A549 (cell line): ENCODE data around the gene HSDL2. TPM values are rescaled to one million over a fixed set of nuclear protein-coding genes. Genes with fewer than 3 reads are reported as not detected.

Source experiments
- ATAC-seq, 2 experiments: fragments of 200-7000 bp in 1 of 2; fragments of >200 bp in 1 of 2; cut with Nextera tagmentation in 1 of 2; cut with Tn5 transposase in 1 of 2; 3 replicates each; pipeline versions ENCODE4 v1.8.0 to v1.9.1; 2018 to 2020; ENCODE audit warnings: mild to moderate bottlenecking in 1 of 2, moderate library complexity in 1 of 2
- CTCF ChIA-PET: fragments of 300-600 bp; sonication (Branson Sonifier 250); formaldehyde crosslinking; extraction: SDS; loops from one replicate; lab custom pipeline; 2021; ENCODE audit warnings: antibody characterized with exemption, inconsistent platforms; lab: Yijun Ruan, JAX
- POLR2A ChIA-PET: fragments of 350-600 bp; formaldehyde crosslinking; extraction: SDS; loops from one replicate; lab custom pipeline; 2021; ENCODE audit warnings: antibody characterized with exemption, inconsistent platforms; lab: Yijun Ruan, JAX
- DNase-seq, 2 experiments: peaks; one replicate each; pipeline versions ENCODE4 v3.0.0 to v3.0.0-alpha.2; 2011 to 2016; ENCODE audit warnings: low read depth in 1 of 2, low spot score in 1 of 2
- FAIRE-seq: peaks from 2 replicates; lab custom pipeline; 2011; peaks lifted over from hg19 to GRCh38; lab: Jason Lieb, UNC
- H3K27ac ChIP-seq, 2 experiments: fragments of >200 bp; sonication (Bioruptor Twin); formaldehyde crosslinking; 3 replicates each; pipeline ENCODE4 v1.5.1; 2016 to 2017
- H3K4me1 ChIP-seq: fragments of >200 bp; sonication (Bioruptor Twin); formaldehyde crosslinking; 3 replicates; pipeline ENCODE4 v1.6.1; 2016
- H3K4me2 ChIP-seq: fragments of >200 bp; sonication (Bioruptor Twin); formaldehyde crosslinking; 3 replicates; pipeline ENCODE4 v1.6.1; 2016
- H3K4me3 ChIP-seq: fragments of >200 bp; sonication (Bioruptor Twin); formaldehyde crosslinking; 3 replicates; pipeline ENCODE4 v1.5.1; 2016
- H3K9me3 ChIP-seq: fragments of >200 bp; sonication (Bioruptor Twin); formaldehyde crosslinking; 3 replicates; pipeline ENCODE4 v1.6.1; 2016
- BHLHE40 ChIP-seq: IDR thresholded peaks from 2 replicates; pipeline ENCODE4 v1.6.1; 2012; ENCODE audit warnings: low read depth, low read length, inconsistent platforms
- CHD2 ChIP-seq: fragments of 150-350 bp; IDR thresholded peaks from 2 replicates; pipeline ENCODE4 v1.6.1; 2014; ENCODE audit warnings: low read length; ENCODE audit not compliant: partially characterized antibody
- CHD4 ChIP-seq: fragments of 200-600 bp; sonication (generic); IDR thresholded peaks from 2 replicates; pipeline ENCODE4 v1.6.1; 2016; ENCODE audit warnings: antibody characterized with exemption, mild to moderate bottlenecking, borderline replicate concordance
- EHF ChIP-seq: fragments of 250-450 bp; sonication (Bioruptor Pico); IDR thresholded peaks from 2 replicates; pipeline ENCODE4 v1.5.0; 2020; ENCODE audit warnings: mild to moderate bottlenecking
- ELK1 ChIP-seq: fragments of 150-350 bp; IDR thresholded peaks from 2 replicates; pipeline ENCODE4 v1.6.1; 2014; ENCODE audit warnings: low read depth, mild to moderate bottlenecking, low read length
- ESRRA ChIP-seq: fragments of 150-350 bp; IDR thresholded peaks from 2 replicates; pipeline ENCODE4 v1.6.1; 2014; ENCODE audit warnings: mild to moderate bottlenecking, low read length, borderline replicate concordance
- FOSB ChIP-seq: fragments of 250-450 bp; sonication (Bioruptor Pico); IDR thresholded peaks from 2 replicates; pipeline ENCODE4 v1.5.0; 2020; ENCODE audit warnings: mild to moderate bottlenecking, moderate library complexity
- GATA3 ChIP-seq: IDR thresholded peaks from 2 replicates; pipeline ENCODE4 v1.6.1; 2012; ENCODE audit warnings: borderline replicate concordance
- HOXB13 ChIP-seq: fragments of 250-450 bp; sonication (Bioruptor Pico); IDR thresholded peaks from 2 replicates; pipeline ENCODE4 v1.5.0; 2020; ENCODE audit warnings: low read depth, mild to moderate bottlenecking, moderate library complexity
- JUNB ChIP-seq: fragments of >200 bp; sonication (Bioruptor Twin); formaldehyde crosslinking; IDR thresholded peaks from 2 replicates; pipeline ENCODE4 v1.6.1; 2016
- MAFK ChIP-seq: fragments of 450-650 bp; IDR thresholded peaks from 2 replicates; pipeline ENCODE4 v1.6.1; 2014; ENCODE audit not compliant: partially characterized antibody
- MAZ ChIP-seq: fragments of 150-350 bp; IDR thresholded peaks from 2 replicates; pipeline ENCODE4 v1.6.1; 2014; ENCODE audit warnings: antibody characterized with exemption, low read depth, low read length, borderline replicate concordance
- MYC ChIP-seq: IDR thresholded peaks from 2 replicates; pipeline ENCODE4 v1.6.1; 2012; ENCODE audit warnings: mild to moderate bottlenecking, inconsistent platforms, low read length, improper control_type of control experiment, borderline replicate concordance
- NR3C1 ChIP-seq: fragments of >200 bp; sonication (Bioruptor Twin); formaldehyde crosslinking; IDR thresholded peaks from 3 replicates; pipeline ENCODE4 v1.6.1; 2017
- POLR2A ChIP-seq: IDR thresholded peaks from 2 replicates; pipeline ENCODE4 v1.6.1; 2012; ENCODE audit warnings: mild to moderate bottlenecking, low read length
- RAD21 ChIP-seq, 2 experiments: fragments of >200 bp in 1 of 2; sonication (Bioruptor Twin) in 1 of 2; formaldehyde crosslinking in 1 of 2; IDR thresholded peaks in 1 of 2; conservative IDR thresholded peaks in 1 of 2; 2 replicates in 1 of 2; 3 replicates in 1 of 2; pipeline ENCODE4 v1.6.1; 2012 to 2018; ENCODE audit warnings: inconsistent platforms in 1 of 2
- RARB ChIP-seq: fragments of 250-450 bp; sonication (Bioruptor Pico); IDR thresholded peaks from 2 replicates; pipeline ENCODE4 v1.8.0; 2021; ENCODE audit warnings: mild to moderate bottlenecking, moderate library complexity
- RFX5 ChIP-seq: fragments of 450-650 bp; IDR thresholded peaks from 2 replicates; pipeline ENCODE4 v1.7.1; 2014; ENCODE audit warnings: antibody characterized with exemption, mild to moderate bottlenecking, moderate library complexity
- RNF2 ChIP-seq: fragments of 200-600 bp; sonication (generic); IDR thresholded peaks from 2 replicates; pipeline ENCODE4 v1.6.1; 2016; ENCODE audit warnings: low read depth, mild to moderate bottlenecking, antibody characterized with exemption, moderate library complexity, borderline replicate concordance
- SMC3 ChIP-seq: fragments of >200 bp; sonication (Bioruptor Twin); formaldehyde crosslinking; IDR thresholded peaks from 3 replicates; pipeline ENCODE4 v1.6.1; 2018; ENCODE audit warnings: inconsistent platforms
- SREBF2 ChIP-seq: fragments of 450-650 bp; IDR thresholded peaks from 2 replicates; pipeline ENCODE4 v1.6.1; 2014; ENCODE audit warnings: mild to moderate bottlenecking, moderate library complexity
- TFCP2L1 ChIP-seq: fragments of 250-450 bp; sonication (Bioruptor Pico); IDR thresholded peaks from 2 replicates; pipeline ENCODE4 v1.5.0; 2021; ENCODE audit warnings: mild to moderate bottlenecking
- ZSCAN20 ChIP-seq: fragments of 250-450 bp; sonication (Bioruptor Pico); IDR thresholded peaks from 2 replicates; pipeline ENCODE4 v1.8.0; 2022; ENCODE audit warnings: mild to moderate bottlenecking, moderate library complexity
- WGBS: methylation state at CpG from one replicate; pipeline ENCODE4 v1.1.6; 2017; ENCODE audit errors: missing lambda C conversion rate; 5-methylcytosine and 5-hydroxymethylcytosine counted together
- polyA plus RNA-seq, 4 experiments: library from polyadenylated mRNA; depleted of rRNA in 3 of 4; stranded (reverse); fragments of >200 nt; fragmentation: RNase III in 1 of 4; extraction: RNeasy Plus Mini Kit Qiagen cat#74134 plus additional on column Dnase treatment in 1 of 4; gene quantifications; 2 replicates in 3 of 4; 3 replicates in 1 of 4; pipeline ENCODE4 v1.2.3, GENCODE V29; 2011 to 2017
- TF ChIP-seq, protein P1 (sequence below): IDR thresholded peaks from 2 replicates; pipeline ENCODE4 v1.6.1; 2012
- TF ChIP-seq, protein P2 (sequence below): fragments of 250-450 bp; sonication (Bioruptor Pico); IDR thresholded peaks from 2 replicates; pipeline ENCODE4 v1.5.0; 2021; ENCODE audit warnings: mild to moderate bottlenecking, moderate library complexity, borderline replicate concordance
- TF ChIP-seq, protein P3 (sequence below): fragments of 450-650 bp; IDR thresholded peaks from 2 replicates; pipeline ENCODE4 v1.6.1; 2014; ENCODE audit warnings: antibody characterized with exemption

HSDL2 gene
- polyA plus RNA-seq, 2 of the 4 experiments (the other 2 are of a cell fraction), result 47.4 to 47.7 TPM

GRCh38 chr9:112500842-112501241, 120.9 kb downstream of the HSDL2 start:
- FAIRE-seq, result no peak
- no peak for DNase-seq
- Histone ChIP-seq H3K4me3 (no peak overlapping the region), H3K4me1 (peaks cover 19% of the 10 kb centered on the region), H3K4me2 (no peak overlapping the region), H3K9me3 (no peaks in the 10 kb centered on the region)
- no peak for ATAC-seq
- CTCF ChIA-PET, result no interaction called here
- TF ChIP-seq ESRRA (no peak), BHLHE40 (no peak), MAFK (no peak), ELK1 (no peak), SMC3 (no peak), GATA3 (no peak), JUNB (no peak), HOXB13 (no peak), RARB (CRISPR knock-in tag) (no peak), RAD21 (conservative IDR thresholded peaks at IDR 0.05 in 1 of 2, IDR thresholded peaks at IDR 0.05 in 1 of 2) (no peak), EHF (CRISPR knock-in tag) (no peak)
- TF ChIP-seq, protein P1, sequence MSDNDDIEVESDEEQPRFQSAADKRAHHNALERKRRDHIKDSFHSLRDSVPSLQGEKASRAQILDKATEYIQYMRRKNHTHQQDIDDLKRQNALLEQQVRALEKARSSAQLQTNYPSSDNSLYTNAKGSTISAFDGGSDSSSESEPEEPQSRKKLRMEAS, result no peak
- TF ChIP-seq, all 56 proteins: peak for 0
- H3K27ac ChIP-seq, result no peak overlapping the region
- WGBS, result 97% methylated on average over 2 of the region's 2 CpGs
- POLR2A ChIA-PET, result no interaction called here

GRCh38 chr9:112501287-112501686, 121.4 kb downstream of the HSDL2 start:
- no peak for DNase-seq
- POLR2A ChIA-PET, result no interaction called here
- CTCF ChIA-PET, result interaction anchor here (0.5 kb wide), 1 partner anchor 159 kb away, joined by 3 read pairs; no protein-coding TSS in a partner anchor
- H3K9me3 ChIP-seq, result no peaks in the 10 kb centered on the region
- peaks cover 19% of the 10 kb centered on the region for H3K4me1 ChIP-seq
- peak overlapping the region; percentile 42 to 57; a peak in 4 of 6 replicates for H3K27ac ChIP-seq
- no peak for FAIRE-seq
- TF ChIP-seq MYC, result no peak
- TF ChIP-seq, protein P1, result no peak
- TF ChIP-seq POLR2A, result no peak
- no peak for TF ChIP-seq CHD4
- TF ChIP-seq RFX5, result no peak
- TF ChIP-seq, protein P2, sequence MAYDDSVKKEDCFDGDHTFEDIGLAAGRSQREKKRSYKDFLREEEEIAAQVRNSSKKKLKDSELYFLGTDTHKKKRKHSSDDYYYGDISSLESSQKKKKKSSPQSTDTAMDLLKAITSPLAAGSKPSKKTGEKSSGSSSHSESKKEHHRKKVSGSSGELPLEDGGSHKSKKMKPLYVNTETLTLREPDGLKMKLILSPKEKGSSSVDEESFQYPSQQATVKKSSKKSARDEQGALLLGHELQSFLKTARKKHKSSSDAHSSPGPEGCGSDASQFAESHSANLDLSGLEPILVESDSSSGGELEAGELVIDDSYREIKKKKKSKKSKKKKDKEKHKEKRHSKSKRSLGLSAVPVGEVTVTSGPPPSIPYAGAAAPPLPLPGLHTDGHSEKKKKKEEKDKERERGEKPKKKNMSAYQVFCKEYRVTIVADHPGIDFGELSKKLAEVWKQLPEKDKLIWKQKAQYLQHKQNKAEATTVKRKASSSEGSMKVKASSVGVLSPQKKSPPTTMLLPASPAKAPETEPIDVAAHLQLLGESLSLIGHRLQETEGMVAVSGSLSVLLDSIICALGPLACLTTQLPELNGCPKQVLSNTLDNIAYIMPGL (CRISPR knock-in tag), result no peak
- TF ChIP-seq ESRRA, result no peak
- TF ChIP-seq SREBF2, result no peak
- TF ChIP-seq MAZ, result no peak
- no peak for TF ChIP-seq ELK1
- TF ChIP-seq, protein P3, sequence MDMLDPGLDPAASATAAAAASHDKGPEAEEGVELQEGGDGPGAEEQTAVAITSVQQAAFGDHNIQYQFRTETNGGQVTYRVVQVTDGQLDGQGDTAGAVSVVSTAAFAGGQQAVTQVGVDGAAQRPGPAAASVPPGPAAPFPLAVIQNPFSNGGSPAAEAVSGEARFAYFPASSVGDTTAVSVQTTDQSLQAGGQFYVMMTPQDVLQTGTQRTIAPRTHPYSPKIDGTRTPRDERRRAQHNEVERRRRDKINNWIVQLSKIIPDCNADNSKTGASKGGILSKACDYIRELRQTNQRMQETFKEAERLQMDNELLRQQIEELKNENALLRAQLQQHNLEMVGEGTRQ, result no peak
- no peak for TF ChIP-seq TFCP2L1
- no peak for TF ChIP-seq FOSB (CRISPR knock-in tag)
- no peak for TF ChIP-seq CHD2
- TF ChIP-seq ZSCAN20 (CRISPR knock-in tag), result no peak
- TF ChIP-seq RNF2, result no peak
- TF ChIP-seq NR3C1, result no peak
- TF ChIP-seq JUNB, result no peak
- ATAC-seq, result no peak
- H3K4me2 ChIP-seq, result peak overlapping the region; percentile 44; the same call in 2 of the 3 replicates
- H3K4me3 ChIP-seq, result no peak overlapping the region
- WGBS, result 97% methylated on average over 8 of the region's 8 CpGs
